HepG2 (cell line): ENCODE data around the gene KCNQ1OT1. TPM values are rescaled to one million over a fixed set of nuclear protein-coding genes. Genes with fewer than 3 reads are reported as not detected.
A peak's percentile ranks its signal among the peaks of the same experiment; 100 is the strongest.

Experiments
- ATAC-seq: fragments of 200-7000 bp; cut with Tn5 transposase; 3 replicates; pipeline ENCODE4 v1.9.1; 2020; ENCODE audit warnings: mild to moderate bottlenecking, moderate library complexity
- BruUV-seq: library from RNA; stranded (reverse); fragments of 400-500 nt; replicated peaks from 2 replicates; lab custom pipeline; 2021; lab: Mats Ljungman, UMichigan
- CTCF ChIA-PET: fragments of 300-600 bp; formaldehyde crosslinking; extraction: SDS; loops from one replicate; lab custom pipeline; 2021; ENCODE audit warnings: low total read pairs, inconsistent platforms, low intra/inter-chr PET ratio; lab: Yijun Ruan, JAX
- POLR2A ChIA-PET: fragments of 350-600 bp; sonication (Branson Sonifier 250); formaldehyde crosslinking; loops from one replicate; lab custom pipeline; 2020; ENCODE audit warnings: antibody characterized with exemption, inconsistent platforms; lab: Yijun Ruan, JAX
- DNase-seq: peaks from one replicate; pipeline ENCODE4 v3.0.0-alpha.2; 2015; ENCODE audit warnings: low spot score
- FAIRE-seq: peaks from 3 replicates; lab custom pipeline; 2011; peaks lifted over from hg19 to GRCh38; lab: Jason Lieb, UNC
- H2AFZ ChIP-seq: one replicate; pipeline ENCODE4 v1.6.1; 2011; ENCODE audit warnings: low read length, inconsistent platforms
- H3K27ac ChIP-seq: fragments of 300-600 bp; 3 replicates; pipeline ENCODE4 v1.8.0; 2011; ENCODE audit warnings: mixed run types, mild to moderate bottlenecking, mixed read lengths, low read length, inconsistent platforms; ENCODE audit not compliant: insufficient read depth; ENCODE audit errors: extremely low read length
- H3K27me3 ChIP-seq, 2 experiments: fragments of 200-600 bp in 1 of 2; 2 replicates in 1 of 2; 3 replicates in 1 of 2; pipeline versions ENCODE4 v1.6.0 to v1.8.0; 2011; ENCODE audit warnings: low read length in 2 of 2, mild to moderate bottlenecking in 2 of 2, moderate library complexity in 2 of 2, inconsistent platforms in 1 of 2; ENCODE audit not compliant: insufficient read depth in 2 of 2, control insufficient read depth in 1 of 2
- H3K36me3 ChIP-seq, 2 experiments: fragments of 200-600 bp in 1 of 2; replicated peaks in 1 of 2; 2 replicates in 1 of 2; 3 replicates in 1 of 2; pipeline versions ENCODE4 v1.5.1 to v1.8.0; 2011; ENCODE audit warnings: low read length in 2 of 2, inconsistent platforms in 1 of 2; ENCODE audit not compliant: insufficient read depth in 2 of 2, control insufficient read depth in 1 of 2
- H3K4me1 ChIP-seq: 2 replicates; pipeline ENCODE4 v1.5.1; 2012; ENCODE audit warnings: low read length, inconsistent platforms; ENCODE audit not compliant: insufficient read depth
- H3K4me2 ChIP-seq: 2 replicates; pipeline ENCODE4 v1.6.0; 2011; ENCODE audit warnings: low read depth, low read length, inconsistent platforms
- H3K4me3 ChIP-seq, 3 experiments: fragments of 200-600 bp in 1 of 3; sonication (generic), shearing (Covaris generic) in 1 of 3; replicated peaks in 1 of 3; 2 replicates each; pipeline ENCODE4 v1.5.1; 2011 to 2016; ENCODE audit warnings: low read length in 3 of 3, inconsistent platforms in 2 of 3, low read depth in 2 of 3, mild to moderate bottlenecking in 2 of 3, control low read depth in 1 of 3, mixed read lengths in 1 of 3; ENCODE audit not compliant: insufficient read depth in 1 of 3
- H3K79me2 ChIP-seq: one replicate; pipeline ENCODE4 v1.6.1; 2011; ENCODE audit warnings: low read length, inconsistent platforms; ENCODE audit not compliant: insufficient read depth
- H3K9ac ChIP-seq: 2 replicates; pipeline ENCODE4 v1.6.0; 2011; ENCODE audit warnings: mild to moderate bottlenecking, low read depth, low read length, inconsistent platforms; ENCODE audit not compliant: insufficient read depth
- H3K9me3 ChIP-seq: 2 replicates; pipeline ENCODE4 v1.5.1; 2012; ENCODE audit warnings: mild to moderate bottlenecking, low read length
- H4K20me1 ChIP-seq: 2 replicates; pipeline ENCODE4 v1.6.0; 2011; ENCODE audit warnings: inconsistent platforms, mild to moderate bottlenecking, low read length, moderate library complexity; ENCODE audit not compliant: insufficient read depth
- AGO2 ChIP-seq: fragments of 200-400 bp; formaldehyde crosslinking; optimal IDR thresholded peaks from 2 replicates; pipeline ENCODE3; 2017; ENCODE audit warnings: mild to moderate bottlenecking, low read depth, low read length, moderate library complexity
- POLR2AphosphoS5 ChIP-seq: IDR thresholded peaks from 2 replicates; pipeline ENCODE4 v1.6.1; 2012; ENCODE audit warnings: low read depth, low read length
- RBFOX2 ChIP-seq: fragments of 200-400 bp; formaldehyde crosslinking; IDR thresholded peaks from 2 replicates; pipeline ENCODE4 v1.6.1; 2017; ENCODE audit warnings: low read depth, mild to moderate bottlenecking, low read length
- SNAPC4 ChIP-seq: sonication (generic); formaldehyde crosslinking; IDR thresholded peaks from 2 replicates; pipeline ENCODE4 v1.4.0; 2020; ENCODE audit warnings: mild to moderate bottlenecking, missing genetic modification reagents
- ZFY ChIP-seq: sonication (generic); formaldehyde crosslinking; IDR thresholded peaks from 2 replicates; pipeline ENCODE4 v1.4.0; 2020; ENCODE audit warnings: missing genetic modification reagents
- WGBS: methylation state at CpG from one replicate; pipeline ENCODE4 v1.1.6; 2017; ENCODE audit warnings: low lambda C conversion rate; 5-methylcytosine and 5-hydroxymethylcytosine counted together
- in situ Hi-C: cut with HindIII; loops from 2 replicates; pipeline ENCODE4 v1.10.0; 2017; ENCODE audit warnings: low pct_unique_long_range_greater_than_20kb; ENCODE audit not compliant: extremely low pct_ligation_motif_present
- intact Hi-C: fragments of 100-400 bp; cut with micrococcal nuclease; formaldehyde crosslinking; loops from one replicate; pipeline ENCODE4 v1.10.0; 2022; ENCODE audit not compliant: unreplicated experiment
- polyA plus RNA-seq, 8 experiments: library from polyadenylated mRNA; depleted of rRNA in 3 of 8; stranded (reverse) in 7 of 8; unstranded in 1 of 8; fragments of >200 nt; fragmentation: Illumina TruSeq in 4 of 8; extraction: Trizol in 4 of 8; gene quantifications; 2 replicates each; pipeline versions ENCODE4 v1.2.1 to v1.2.3, GENCODE V29; 2011 to 2016; ENCODE audit warnings: low read depth in 4 of 8, missing spikeins in 1 of 8, mixed read lengths in 1 of 8; ENCODE audit not compliant: insufficient read depth in 1 of 8
- total RNA-seq, 5 experiments: library from RNA; depleted of rRNA; stranded (reverse); fragments of >200 nt; fragmentation: Illumina TruSeq; extraction: Trizol; gene quantifications; 2 replicates each; pipeline ENCODE4 v1.2.3, GENCODE V29; 2016; ENCODE audit warnings: low read depth in 1 of 5
- TF ChIP-seq, protein P1 (sequence below): sonication (generic); formaldehyde crosslinking; IDR thresholded peaks from 2 replicates; pipeline ENCODE4 v1.5.0; 2020; ENCODE audit warnings: missing genetic modification reagents

The KCNQ1OT1 gene
- total and polyA plus RNA-seq, 2 of the 13 experiments (the other 11 are each of a cell fraction or from before 2014, with no cell fraction given): 1.3 to 18.9 TPM

GRCh38 chr11:2677127-2677526 is 22.7 kb downstream of the KCNQ1OT1 start:
- Histone ChIP-seq H3K27me3 (no peaks in the 10 kb centered on the region), H3K4me2 (no peak overlapping the region), H3K9me3 (no peaks in the 10 kb centered on the region), H3K79me2 (peaks cover 100% of the 10 kb centered on the region), H3K9ac (no peak overlapping the region), H3K27ac (no peak overlapping the region), H3K4me1 (peaks cover 94% of the 10 kb centered on the region), H3K4me3 (no peak overlapping the region), H4K20me1 (peaks cover 99% of the 10 kb centered on the region), H2AFZ (no peak overlapping the region), H3K36me3 (peaks cover 25 to 78% of the 10 kb centered on the region in 2 experiments)
- no TSS peak for BruUV-seq
- TF ChIP-seq RBFOX2: 0 out of 2 replicates have a peak, but pooled peaks have one; percentile 31
- TF ChIP-seq POLR2AphosphoS5: 0 out of 2 replicates have a peak, but pooled peaks have one; percentile 3
- no peak for TF ChIP-seq ZFY (CRISPR knock-in tag)
- peak; percentile 2 for TF ChIP-seq AGO2
- TF ChIP-seq, protein P1, sequence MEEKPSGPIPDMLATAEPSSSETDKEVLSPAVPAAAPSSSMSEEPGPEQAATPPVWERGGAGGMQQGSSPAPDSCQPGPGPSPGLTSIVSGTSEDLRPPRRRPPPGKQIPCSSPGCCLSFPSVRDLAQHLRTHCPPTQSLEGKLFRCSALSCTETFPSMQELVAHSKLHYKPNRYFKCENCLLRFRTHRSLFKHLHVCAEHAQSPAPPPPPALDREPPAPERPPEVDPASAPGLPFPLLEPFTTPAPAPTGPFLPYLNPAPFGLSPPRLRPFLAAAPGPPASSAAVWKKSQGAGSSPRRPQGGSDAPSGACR (CRISPR knock-in tag): no peak
- TF ChIP-seq SNAPC4 (CRISPR knock-in tag): no peak
- in situ Hi-C loops (no loop called here), intact Hi-C loops (no loop called here)
- ChIA-PET POLR2A (interaction anchor here (1.4 kb wide), 1 partner anchor 10 kb away, joined by 3 read pairs; no protein-coding TSS in a partner anchor), CTCF (no interaction called here)
- WGBS: 89% methylated on average over 1 of the region's 1 CpG
- no peak for FAIRE-seq
- no peak for DNase-seq
- no peak for ATAC-seq
